ENCODE results near the gene ACP6. TPM values are rescaled to one million over a fixed set of nuclear protein-coding genes. Genes with fewer than 3 reads are reported as not detected.

The ACP6 gene
- total and polyA plus RNA-seq, 2 of the 13 experiments (the other 11 are each of a cell fraction or from before 2014, with no cell fraction given) = 18.1 to 33.7 TPM

- TF ChIP-seq PBX3 (CRISPR knock-in tag; IDR thresholded peaks at IDR 0.05; ENCODE audit: borderline replicate concordance) (no peak), SRSF1 (optimal IDR thresholded peaks at IDR 0.05; ENCODE audit: low read depth, low read length) (no peak), UBTF (CRISPR knock-in tag; IDR thresholded peaks at IDR 0.05) (peak; percentile 46; the same call in 1 of the 2 replicates), SP4 (CRISPR knock-in tag; IDR thresholded peaks at IDR 0.05) (no peak), ZNF468 (CRISPR knock-in tag; IDR thresholded peaks at IDR 0.05) (no peak), NCOA2 (CRISPR knock-in tag; IDR thresholded peaks at IDR 0.05) (no peak), SNRNP70 (IDR thresholded peaks at IDR 0.05; ENCODE audit: low read depth, low read length) (no peak), SALL2 (CRISPR knock-in tag; IDR thresholded peaks at IDR 0.05) (no peak), XBP1 (CRISPR knock-in tag; IDR thresholded peaks at IDR 0.05) (no peak), ZBTB43 (CRISPR knock-in tag; conservative IDR thresholded peaks at IDR 0.05) (no peak), ZNF776 (CRISPR knock-in tag; IDR thresholded peaks at IDR 0.05) (no peak)
Measured at GRCh38 chr1:147598621-147599361, 71.5 kb downstream of the ACP6 start (continued).
